Keratinocyte (primary cell): ENCODE results near the gene ADAMTS13. TPM values are rescaled to one million over a fixed set of nuclear protein-coding genes. Genes with fewer than 3 reads are reported as not detected.

ENCODE experiments used
- DNase-seq: peaks from one replicate; pipeline ENCODE4 v3.0.0-alpha.2; 2011; ENCODE audit warnings: low read depth, missing footprints, low spot score
- FAIRE-seq: peaks from 2 replicates; lab custom pipeline; 2011; peaks lifted over from hg19 to GRCh38; lab: Jason Lieb, UNC
- H2AFZ ChIP-seq: 2 replicates; pipeline ENCODE4 v1.6.0; 2012; ENCODE audit warnings: low read length, control low read depth, inconsistent platforms; ENCODE audit not compliant: control insufficient read depth
- H3K27ac ChIP-seq: 2 replicates; pipeline ENCODE4 v1.5.1; 2011; ENCODE audit warnings: low read length; ENCODE audit not compliant: control insufficient read depth, insufficient read depth
- H3K27me3 ChIP-seq: 3 replicates; pipeline ENCODE4 v1.6.0; 2011; ENCODE audit warnings: low read length; ENCODE audit not compliant: control insufficient read depth, insufficient read depth; ENCODE audit errors: extremely low read depth
- H3K36me3 ChIP-seq, 2 experiments: 2 replicates in 1 of 2; 3 replicates in 1 of 2; pipeline ENCODE4 v1.5.1; 2011; ENCODE audit warnings: low read length in 2 of 2, mild to moderate bottlenecking in 1 of 2; ENCODE audit not compliant: control insufficient read depth in 2 of 2, insufficient read depth in 2 of 2; ENCODE audit errors: extremely low read depth in 1 of 2
- H3K4me1 ChIP-seq: 3 replicates; pipeline ENCODE4 v1.5.1; 2011; ENCODE audit warnings: low read length; ENCODE audit not compliant: control insufficient read depth, insufficient read depth; ENCODE audit errors: extremely low read depth
- H3K4me2 ChIP-seq: 3 replicates; pipeline ENCODE4 v1.6.0; 2011; ENCODE audit warnings: low read depth, low read length; ENCODE audit not compliant: control insufficient read depth, insufficient read depth; ENCODE audit errors: extremely low read depth
- H3K4me3 ChIP-seq, 3 experiments: fragments of 200-600 bp in 1 of 3; sonication (generic) in 1 of 3; 2 replicates in 2 of 3; 3 replicates in 1 of 3; pipeline ENCODE4 v1.5.1; 2011 to 2016; ENCODE audit warnings: low read length in 3 of 3, mild to moderate bottlenecking in 3 of 3, control low read depth in 2 of 3, inconsistent platforms in 1 of 3, low read depth in 1 of 3, mixed read lengths in 1 of 3, mixed run types in 1 of 3, moderate library complexity in 1 of 3; ENCODE audit not compliant: control insufficient read depth in 2 of 3, insufficient read depth in 2 of 3; ENCODE audit errors: extremely low read depth in 1 of 3
- H3K79me2 ChIP-seq: 2 replicates; pipeline ENCODE4 v1.6.0; 2012; ENCODE audit warnings: low read length; ENCODE audit not compliant: control insufficient read depth, insufficient read depth
- H3K9ac ChIP-seq: 3 replicates; pipeline ENCODE4 v1.6.0; 2011; ENCODE audit warnings: low read length; ENCODE audit not compliant: control insufficient read depth, insufficient read depth; ENCODE audit errors: extremely low read depth
- H3K9me1 ChIP-seq: 3 replicates; pipeline ENCODE4 v1.6.0; 2011; ENCODE audit warnings: low read length; ENCODE audit not compliant: control insufficient read depth, insufficient read depth; ENCODE audit errors: extremely low read depth
- H3K9me3 ChIP-seq: 2 replicates; pipeline ENCODE4 v1.5.1; 2012; ENCODE audit warnings: low read depth, low read length; ENCODE audit not compliant: control insufficient read depth
- H4K20me1 ChIP-seq: 3 replicates; pipeline ENCODE4 v1.6.0; 2011; ENCODE audit warnings: low read length; ENCODE audit not compliant: control insufficient read depth, insufficient read depth; ENCODE audit errors: extremely low read depth
- CTCF ChIP-seq, 3 experiments: IDR thresholded peaks in 1 of 3; conservative IDR thresholded peaks in 1 of 3; optimal IDR thresholded peaks in 1 of 3; 2 replicates in 2 of 3; 3 replicates in 1 of 3; pipeline versions ENCODE3 to v1.5.1; 2011; ENCODE audit warnings: low read length in 3 of 3, mild to moderate bottlenecking in 3 of 3, moderate library complexity in 2 of 3, control low read depth in 1 of 3, inconsistent platforms in 1 of 3; ENCODE audit not compliant: insufficient read depth in 2 of 3; ENCODE audit errors: extremely low read depth in 1 of 3
- EZH2 ChIP-seq: IDR thresholded peaks from one replicate; pipeline ENCODE4 v1.6.1; 2012; ENCODE audit warnings: inconsistent platforms, mild to moderate bottlenecking, low read length, moderate library complexity
- dilution Hi-C: fragments of 300-500 bp; cut with MboI; formaldehyde crosslinking; loops from one replicate; pipeline ENCODE4 v1.7.0; 2020; ENCODE audit warnings: low sequenced_read_pairs; ENCODE audit not compliant: extremely low pct_ligation_motif_present
- polyA plus RNA-seq, 5 experiments: library from polyadenylated mRNA; depleted of rRNA in 3 of 5; stranded (reverse) in 3 of 5; stranded (forward) in 1 of 5; unstranded in 1 of 5; fragments of >200 nt; gene quantifications; 1 replicate in 1 of 5; 2 replicates in 3 of 5; 3 replicates in 1 of 5; pipeline versions ENCODE4 v1.2.1 to v1.2.3, GENCODE V29; 2011 to 2012; ENCODE audit warnings: missing spikeins in 2 of 5, low read depth in 1 of 5, low replicate concordance in 1 of 5

ADAMTS13 gene
- polyA plus RNA-seq, 1 donor (not counting 4 experiments of a cell fraction or from before 2014, with no cell fraction given) = 1.1 TPM

GRCh38 chr9:133496861-133497842 lies 75.0 kb downstream of the ADAMTS13 start:
- no peaks in the 10 kb centered on the region for H3K79me2 ChIP-seq
- H3K4me3 ChIP-seq = no peak overlapping the region
- TF ChIP-seq CTCF (optimal IDR thresholded peaks at IDR 0.05 in 1 of 3, IDR thresholded peaks at IDR 0.05 in 1 of 3, conservative IDR thresholded peaks at IDR 0.05 in 1 of 3; ENCODE audit: extremely low read depth in 1 of 3, insufficient read depth in 2 of 3, low read length in 3 of 3) (no peak), EZH2 (no peak)
- dilution Hi-C loops = no loop called here
- no peaks in the 10 kb centered on the region for H3K9me3 ChIP-seq
- peaks cover 4% of the 10 kb centered on the region for H3K27me3 ChIP-seq
- no peak for FAIRE-seq
- H3K4me2 ChIP-seq = no peak overlapping the region
- H4K20me1 ChIP-seq = no peaks in the 10 kb centered on the region
- peaks cover 7% of the 10 kb centered on the region for H3K4me1 ChIP-seq
- H3K9me1 ChIP-seq = no peaks in the 10 kb centered on the region
- no peak overlapping the region for H3K27ac ChIP-seq
- DNase-seq = no peak
- H3K9ac ChIP-seq = no peak overlapping the region
- H3K36me3 ChIP-seq = no peaks in the 10 kb centered on the region
- H2AFZ ChIP-seq = no peak overlapping the region

- TF ChIP-seq EZH2 = no peak
- Histone ChIP-seq H3K79me2 (no peaks in the 10 kb centered on the region), H2AFZ (no peak overlapping the region), H4K20me1 (no peaks in the 10 kb centered on the region), H3K9ac (no peak overlapping the region), H3K27me3 (peaks cover 4% of the 10 kb centered on the region), H3K27ac (no peak overlapping the region), H3K4me3 (no peak overlapping the region), H3K4me1 (no peaks in the 10 kb centered on the region), H3K9me1 (no peaks in the 10 kb centered on the region), H3K36me3 (no peaks in the 10 kb centered on the region), H3K4me2 (no peak overlapping the region), H3K9me3 (no peaks in the 10 kb centered on the region)
- FAIRE-seq (no peak), DNase-seq (no peak)
- dilution Hi-C loops = no loop called here
Observed at GRCh38 chr9:133499132-133499891, 77.1 kb downstream of the ADAMTS13 start.
